Caco-2 (cell line): ENCODE results near the gene AGPAT2. TPM values are rescaled to one million over a fixed set of nuclear protein-coding genes. Genes with fewer than 3 reads are reported as not detected.

Source experiments
- BruUV-seq: library from RNA; stranded (reverse); fragments of 400-500 nt; replicated peaks from 2 replicates; lab custom pipeline; 2021; lab: Mats Ljungman, UMichigan
- CTCF ChIA-PET: fragments of 300-600 bp; sonication (Branson Sonifier 250); formaldehyde crosslinking; loops from one replicate; lab custom pipeline; 2022; ENCODE audit warnings: antibody characterized with exemption; lab: Charles Lee
- POLR2A ChIA-PET: fragments of 300-600 bp; sonication (Branson Sonifier 250); formaldehyde crosslinking; loops from one replicate; lab custom pipeline; 2022; ENCODE audit warnings: antibody characterized with exemption; lab: Charles Lee
- DNase-seq, 2 experiments: peaks; one replicate each; pipeline versions ENCODE4 v3.0.0 to v3.0.0-alpha.2; 2020 to 2022
- H3K27me3 ChIP-seq: replicated peaks from 2 replicates; pipeline ENCODE4 v1.6.0; 2011; ENCODE audit warnings: low read length; ENCODE audit not compliant: control insufficient read depth, insufficient read depth
- H3K36me3 ChIP-seq: 2 replicates; pipeline ENCODE4 v1.5.1; 2011; ENCODE audit warnings: low read length; ENCODE audit not compliant: control insufficient read depth, insufficient read depth
- H3K4me1 ChIP-seq: fragments of 250-450 bp; sonication (Bioruptor Pico); 2 replicates; pipeline ENCODE4 v1.5.1; 2020; ENCODE audit warnings: mild to moderate bottlenecking
- H3K4me3 ChIP-seq: 2 replicates; pipeline ENCODE4 v1.5.1; 2011; ENCODE audit warnings: low read depth, mild to moderate bottlenecking, control low read depth, low read length
- H3K9me3 ChIP-seq: fragments of 250-450 bp; sonication (Bioruptor Pico); 2 replicates; pipeline ENCODE4 v1.5.1; 2020; ENCODE audit warnings: mild to moderate bottlenecking, moderate library complexity
- H3K27ac Mint-ChIP-seq: one replicate; pipeline ENCODE4 v1.8.0; 2022; ENCODE audit warnings: mixed read lengths; ENCODE audit not compliant: unreplicated experiment
- H3K27me3 Mint-ChIP-seq: one replicate; pipeline ENCODE4 v1.8.0; 2022; ENCODE audit warnings: mixed read lengths; ENCODE audit not compliant: insufficient read depth, unreplicated experiment
- H3K36me3 Mint-ChIP-seq: one replicate; pipeline ENCODE4 v1.8.0; 2022; ENCODE audit warnings: mild to moderate bottlenecking, mixed read lengths; ENCODE audit not compliant: insufficient read depth, unreplicated experiment
- H3K4me1 Mint-ChIP-seq: one replicate; pipeline ENCODE4 v1.8.0; 2022; ENCODE audit warnings: low read depth, mixed read lengths; ENCODE audit not compliant: unreplicated experiment
- H3K4me3 Mint-ChIP-seq: one replicate; pipeline ENCODE4 v1.8.0; 2022; ENCODE audit warnings: mild to moderate bottlenecking, moderate library complexity, mixed read lengths; ENCODE audit not compliant: unreplicated experiment
- H3K9me3 Mint-ChIP-seq: one replicate; pipeline ENCODE4 v1.8.0; 2022; ENCODE audit warnings: mixed read lengths; ENCODE audit not compliant: unreplicated experiment
- intact Hi-C: fragments of 100-400 bp; cut with micrococcal nuclease; formaldehyde crosslinking; loops from one replicate; pipeline ENCODE4 v1.10.0; 2022; ENCODE audit not compliant: unreplicated experiment
- total RNA-seq: library from RNA; stranded (reverse); gene quantifications from 2 replicates; pipeline ENCODE4 v1.2.3, GENCODE V29; 2022
- TF ChIP-seq, protein P1 (sequence below), 2 experiments: fragments of 200-600 bp in 1 of 2; IDR thresholded peaks; 1 replicate in 1 of 2; 2 replicates in 1 of 2; pipeline versions ENCODE4 v1.5.1 to v1.8.0; 2011 to 2022; ENCODE audit warnings: antibody characterized with exemption in 1 of 2, control low read depth in 1 of 2, inconsistent platforms in 1 of 2, low read depth in 1 of 2, low read length in 1 of 2, mild to moderate bottlenecking in 1 of 2, moderate library complexity in 1 of 2; ENCODE audit not compliant: insufficient read depth in 1 of 2, severe bottlenecking in 1 of 2, unreplicated experiment in 1 of 2

AGPAT2 gene
- total RNA-seq, 1 experiment from 2014 or later: 68.7 TPM

DNA sequence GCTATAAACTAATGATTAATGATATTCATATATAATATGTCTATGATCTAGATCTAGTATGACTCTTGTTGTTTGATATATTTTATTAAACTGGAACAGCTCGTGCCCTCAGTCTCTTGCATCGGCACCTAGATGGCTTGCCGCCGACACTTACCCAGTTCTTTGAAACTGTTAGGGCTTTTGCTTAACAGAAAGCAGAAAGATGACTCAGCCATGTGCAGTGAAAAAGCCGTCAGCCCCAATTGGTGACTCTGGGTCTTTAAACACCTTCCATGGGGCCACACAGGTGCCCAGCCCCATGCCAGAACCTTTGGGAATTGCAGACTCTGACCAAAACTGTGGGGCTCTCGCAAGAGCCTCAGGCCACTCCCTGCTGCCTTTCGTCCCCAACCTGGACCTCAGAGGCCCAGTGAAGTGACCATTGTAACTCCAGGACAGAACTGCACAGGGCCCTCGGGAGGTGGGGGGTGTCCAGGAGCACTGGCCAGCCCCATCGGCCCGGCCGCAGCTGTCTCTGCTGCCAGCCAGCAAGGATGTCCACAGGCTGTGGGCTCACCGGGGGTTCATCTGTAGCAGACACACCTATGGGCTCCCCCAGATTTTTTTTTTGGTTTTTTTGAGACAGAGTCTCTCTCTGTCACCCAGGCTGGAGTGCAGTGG is 47.7 kb upstream of the AGPAT2 start:
- no peak overlapping the region for H3K4me3 ChIP-seq
- ChIA-PET POLR2A (no interaction called here), CTCF (no interaction called here)
- DNase-seq: no peak
- no peaks in the 10 kb centered on the region for H3K36me3 ChIP-seq
- no peaks in the 10 kb centered on the region for H3K4me1 Mint-ChIP-seq
- no peaks in the 10 kb centered on the region for H3K27me3 Mint-ChIP-seq
- intact Hi-C loops: no loop called here
- no peaks in the 10 kb centered on the region for H3K9me3 ChIP-seq
- peaks cover 6% of the 10 kb centered on the region for H3K36me3 Mint-ChIP-seq
- H3K27me3 ChIP-seq: no peaks in the 10 kb centered on the region
- no peak overlapping the region for H3K4me3 Mint-ChIP-seq
- TF ChIP-seq, protein P1, sequence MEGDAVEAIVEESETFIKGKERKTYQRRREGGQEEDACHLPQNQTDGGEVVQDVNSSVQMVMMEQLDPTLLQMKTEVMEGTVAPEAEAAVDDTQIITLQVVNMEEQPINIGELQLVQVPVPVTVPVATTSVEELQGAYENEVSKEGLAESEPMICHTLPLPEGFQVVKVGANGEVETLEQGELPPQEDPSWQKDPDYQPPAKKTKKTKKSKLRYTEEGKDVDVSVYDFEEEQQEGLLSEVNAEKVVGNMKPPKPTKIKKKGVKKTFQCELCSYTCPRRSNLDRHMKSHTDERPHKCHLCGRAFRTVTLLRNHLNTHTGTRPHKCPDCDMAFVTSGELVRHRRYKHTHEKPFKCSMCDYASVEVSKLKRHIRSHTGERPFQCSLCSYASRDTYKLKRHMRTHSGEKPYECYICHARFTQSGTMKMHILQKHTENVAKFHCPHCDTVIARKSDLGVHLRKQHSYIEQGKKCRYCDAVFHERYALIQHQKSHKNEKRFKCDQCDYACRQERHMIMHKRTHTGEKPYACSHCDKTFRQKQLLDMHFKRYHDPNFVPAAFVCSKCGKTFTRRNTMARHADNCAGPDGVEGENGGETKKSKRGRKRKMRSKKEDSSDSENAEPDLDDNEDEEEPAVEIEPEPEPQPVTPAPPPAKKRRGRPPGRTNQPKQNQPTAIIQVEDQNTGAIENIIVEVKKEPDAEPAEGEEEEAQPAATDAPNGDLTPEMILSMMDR (IDR thresholded peaks at IDR 0.05; ENCODE audit: insufficient read depth in 1 of 2, low read depth in 1 of 2, low read length in 1 of 2, severe bottlenecking in 1 of 2, unreplicated experiment in 1 of 2): no peak
- H3K27ac Mint-ChIP-seq: no peak overlapping the region
- no peaks in the 10 kb centered on the region for H3K9me3 Mint-ChIP-seq
- no TSS peak for BruUV-seq
- no peaks in the 10 kb centered on the region for H3K4me1 ChIP-seq

DNA sequence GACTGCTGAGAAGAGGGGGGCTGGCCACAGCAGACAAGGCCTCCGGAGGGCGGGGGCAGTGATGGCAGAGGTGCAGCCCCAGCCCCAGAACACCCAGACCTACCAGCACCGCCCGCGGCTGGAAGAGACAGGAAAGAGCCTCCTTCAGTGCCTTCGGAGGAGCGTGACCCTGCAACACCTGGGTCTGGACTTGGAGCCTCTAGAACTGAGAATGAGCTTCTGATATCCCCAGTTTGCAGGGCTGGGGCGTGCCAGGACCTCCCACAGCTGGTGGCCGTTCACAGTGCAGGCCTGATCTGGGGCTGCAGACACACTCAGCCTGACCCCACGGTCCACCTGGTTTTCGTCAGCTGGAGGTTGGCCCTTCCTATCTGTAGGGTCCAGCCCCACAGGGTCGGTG is 46.4 kb upstream of the AGPAT2 start:
- POLR2A ChIA-PET: no interaction called here
- DNase-seq: no peak
- no peaks in the 10 kb centered on the region for H3K27me3 ChIP-seq
- TF ChIP-seq, protein P1 (IDR thresholded peaks at IDR 0.05; ENCODE audit: insufficient read depth in 1 of 2, low read depth in 1 of 2, low read length in 1 of 2, severe bottlenecking in 1 of 2, unreplicated experiment in 1 of 2): no peak
- Mint-ChIP-seq H3K27me3 (no peaks in the 10 kb centered on the region), H3K27ac (no peak overlapping the region), H3K36me3 (peaks cover 11% of the 10 kb centered on the region), H3K4me1 (no peaks in the 10 kb centered on the region), H3K4me3 (no peak overlapping the region), H3K9me3 (no peaks in the 10 kb centered on the region)
- H3K4me1 ChIP-seq: no peaks in the 10 kb centered on the region
- BruUV-seq: no TSS peak
- H3K36me3 ChIP-seq: no peaks in the 10 kb centered on the region
- intact Hi-C loops: no loop called here
- CTCF ChIA-PET: no interaction called here
- H3K4me3 ChIP-seq: no peak overlapping the region
- no peaks in the 10 kb centered on the region for H3K9me3 ChIP-seq

DNA sequence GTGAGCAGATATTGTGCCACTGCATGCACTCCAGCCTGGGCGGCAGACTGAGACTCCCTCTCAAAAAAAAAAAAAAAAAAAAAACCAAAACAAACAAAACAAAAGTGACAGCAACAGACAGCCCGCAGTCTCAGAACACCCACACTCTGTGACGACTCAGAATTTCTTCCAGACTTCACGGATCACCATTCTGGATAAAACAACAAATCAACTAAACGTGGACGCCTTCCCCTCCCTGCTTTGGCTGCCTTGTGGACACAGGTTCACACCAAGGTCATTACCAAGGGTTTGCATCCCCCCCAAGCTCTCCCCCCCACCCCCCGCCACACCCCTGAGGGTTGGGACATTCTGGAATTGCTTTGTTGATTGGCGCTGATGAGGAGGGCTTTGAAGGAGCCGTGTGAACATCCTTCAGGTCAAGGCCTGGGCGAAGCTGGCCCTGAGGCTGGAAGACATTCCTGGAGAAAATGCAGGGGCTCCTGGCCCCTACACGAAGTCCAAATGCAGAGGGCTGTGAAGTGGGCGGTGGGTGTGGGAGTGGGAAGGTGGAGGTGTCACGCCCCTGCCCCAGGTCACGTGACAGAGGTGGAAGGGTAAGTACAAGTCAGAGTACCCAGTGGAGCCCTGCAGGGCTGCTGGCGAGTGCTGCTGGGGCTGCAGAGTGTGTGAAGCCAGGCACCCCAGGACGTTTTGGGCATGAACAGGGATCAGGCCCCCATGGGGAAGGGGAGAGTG is 45.4 kb upstream of the AGPAT2 start:
- CTCF ChIA-PET: no interaction called here
- Histone ChIP-seq H3K4me3 (no peak overlapping the region), H3K9me3 (no peaks in the 10 kb centered on the region), H3K4me1 (no peaks in the 10 kb centered on the region), H3K36me3 (no peaks in the 10 kb centered on the region), H3K27me3 (no peaks in the 10 kb centered on the region)
- BruUV-seq: no TSS peak
- no peaks in the 10 kb centered on the region for H3K4me1 Mint-ChIP-seq
- H3K36me3 Mint-ChIP-seq: peaks cover 21% of the 10 kb centered on the region
- no peaks in the 10 kb centered on the region for H3K9me3 Mint-ChIP-seq
- TF ChIP-seq, protein P1 (IDR thresholded peaks at IDR 0.05; ENCODE audit: insufficient read depth in 1 of 2, low read depth in 1 of 2, low read length in 1 of 2, severe bottlenecking in 1 of 2, unreplicated experiment in 1 of 2): no peak
- no peak overlapping the region for H3K27ac Mint-ChIP-seq
- POLR2A ChIA-PET: interaction anchor here (0.6 kb wide), 1 partner anchor 444 kb away, joined by 3 read pairs; no protein-coding TSS in a partner anchor
- no peak for DNase-seq
- no peaks in the 10 kb centered on the region for H3K27me3 Mint-ChIP-seq
- intact Hi-C loops: no loop called here
- H3K4me3 Mint-ChIP-seq: no peak overlapping the region
